Mesendoderm (in vitro differentiated cells): ENCODE data around the gene IGLON5.

ENCODE experiments used
- DNase-seq: peaks from one replicate; pipeline ENCODE4 v3.0.0; 2013
- H2AK5ac ChIP-seq: 2 replicates; pipeline ENCODE4 v1.6.1; 2013; ENCODE audit warnings: low read length, inconsistent platforms
- H2BK120ac ChIP-seq: 2 replicates; pipeline ENCODE4 v1.6.1; 2013; ENCODE audit warnings: low read depth, mild to moderate bottlenecking, low read length, moderate library complexity, mixed read lengths
- H2BK15ac ChIP-seq: replicated peaks from 2 replicates; pipeline ENCODE4 v1.6.1; 2013; ENCODE audit warnings: low read depth, mild to moderate bottlenecking, moderate library complexity
- H2BK5ac ChIP-seq: 2 replicates; pipeline ENCODE4 v1.6.1; 2013; ENCODE audit warnings: low read length, inconsistent platforms
- H3K18ac ChIP-seq: 2 replicates; pipeline ENCODE4 v1.6.1; 2013; ENCODE audit warnings: mild to moderate bottlenecking, low read length, mixed read lengths
- H3K23ac ChIP-seq: one replicate; pipeline ENCODE4 v1.6.1; 2013; ENCODE audit warnings: low read length
- H3K27ac ChIP-seq: 2 replicates; pipeline ENCODE4 v1.5.1; 2013; ENCODE audit warnings: low read depth, mild to moderate bottlenecking, inconsistent platforms, low read length, moderate library complexity
- H3K27me3 ChIP-seq: 2 replicates; pipeline ENCODE4 v1.6.1; 2013; ENCODE audit warnings: low read length, control low read depth, mild to moderate bottlenecking, inconsistent platforms; ENCODE audit not compliant: insufficient read depth, poor library complexity
- H3K36me3 ChIP-seq: 2 replicates; pipeline ENCODE4 v1.6.1; 2013; ENCODE audit warnings: low read length, inconsistent platforms; ENCODE audit not compliant: control insufficient read depth, insufficient read depth
- H3K4ac ChIP-seq: one replicate; pipeline ENCODE4 v1.6.1; 2013; ENCODE audit warnings: low read depth, mild to moderate bottlenecking, low read length, moderate library complexity
- H3K4me1 ChIP-seq: 2 replicates; pipeline ENCODE4 v1.6.1; 2013; ENCODE audit warnings: low read depth, low read length, inconsistent platforms; ENCODE audit not compliant: control insufficient read depth
- H3K4me2 ChIP-seq: 2 replicates; pipeline ENCODE4 v1.6.1; 2013; ENCODE audit warnings: low read length
- H3K4me3 ChIP-seq: 2 replicates; pipeline ENCODE4 v1.5.1; 2013; ENCODE audit warnings: mild to moderate bottlenecking, low read length
- H3K56ac ChIP-seq: one replicate; pipeline ENCODE4 v1.6.1; 2013; ENCODE audit warnings: low read length
- H3K79me1 ChIP-seq: 2 replicates; pipeline ENCODE4 v1.6.1; 2013; ENCODE audit warnings: low read length, inconsistent platforms
- H3K79me2 ChIP-seq: 2 replicates; pipeline ENCODE4 v1.6.1; 2013; ENCODE audit warnings: mild to moderate bottlenecking, low read length; ENCODE audit not compliant: control insufficient read depth, insufficient read depth
- H3K9ac ChIP-seq: 2 replicates; pipeline ENCODE4 v1.6.1; 2013; ENCODE audit warnings: low read length, inconsistent platforms
- H4K5ac ChIP-seq: one replicate; pipeline ENCODE4 v1.6.1; 2013; ENCODE audit warnings: low read length
- H4K8ac ChIP-seq: one replicate; pipeline ENCODE4 v1.6.1; 2013; ENCODE audit warnings: low read depth, mild to moderate bottlenecking, control low read depth, low read length, moderate library complexity
- WGBS: extraction: QIAGEN DNeasy Blood & Tissue Kit; methylation state at CpG from one replicate; pipeline ENCODE4 v1.1.7; 2013; ENCODE audit warnings: low lambda C conversion rate, missing lambda C conversion rate; ENCODE audit not compliant: insufficient coverage; ENCODE audit errors: extremely low coverage; 5-methylcytosine and 5-hydroxymethylcytosine counted together

The IGLON5 gene

DNA sequence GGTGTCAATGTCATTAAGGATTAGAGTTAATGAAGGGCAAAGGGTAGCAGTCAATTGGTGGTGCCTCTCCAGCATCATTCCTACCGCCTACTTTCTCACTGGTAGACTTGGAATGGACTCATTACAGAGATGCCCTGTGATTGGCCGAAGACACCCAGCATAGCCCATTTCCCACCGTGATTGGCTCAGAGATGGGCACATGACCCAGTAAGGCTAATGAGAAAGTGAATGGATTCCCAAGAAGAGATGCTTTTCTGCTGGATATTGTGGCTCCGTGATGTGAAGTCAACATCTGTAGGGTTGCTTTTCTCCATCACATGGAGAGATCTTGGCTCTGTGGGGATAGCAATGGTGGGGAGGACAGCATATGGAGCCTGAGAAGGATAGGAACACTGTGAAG lies 18.9 kb downstream of the IGLON5 start:
- Histone ChIP-seq H4K5ac (no peak overlapping the region), H2BK120ac (no peak overlapping the region), H2AK5ac (no peak overlapping the region), H3K18ac (no peak overlapping the region), H3K79me2 (no peaks in the 10 kb centered on the region), H4K8ac (no peak overlapping the region), H3K56ac (no peak overlapping the region), H3K4ac (no peak overlapping the region), H3K4me3 (no peak overlapping the region), H3K36me3 (no peaks in the 10 kb centered on the region), H2BK5ac (no peak overlapping the region), H2BK15ac (no peak overlapping the region), H3K27ac (no peak overlapping the region), H3K27me3 (no peaks in the 10 kb centered on the region), H3K9ac (no peak overlapping the region), H3K4me1 (no peaks in the 10 kb centered on the region), H3K23ac (no peak overlapping the region), H3K79me1 (no peaks in the 10 kb centered on the region), H3K4me2 (no peak overlapping the region)
- no CpG with 5 or more reads among the region's 4 CpGs for WGBS
- DNase-seq: no peak

GRCh38 chr19:51331193-51331592 lies 19.7 kb downstream of the IGLON5 start:
- no peak overlapping the region for H3K4me3 ChIP-seq
- no peak overlapping the region for H2BK120ac ChIP-seq
- no peak overlapping the region for H2BK15ac ChIP-seq
- H3K27ac ChIP-seq: no peak overlapping the region
- no peak overlapping the region for H3K4ac ChIP-seq
- no peak overlapping the region for H4K5ac ChIP-seq
- no peak overlapping the region for H3K9ac ChIP-seq
- no peak overlapping the region for H2BK5ac ChIP-seq
- no peak overlapping the region for H4K8ac ChIP-seq
- no peaks in the 10 kb centered on the region for H3K79me2 ChIP-seq
- no peak overlapping the region for H3K23ac ChIP-seq
- no peaks in the 10 kb centered on the region for H3K4me1 ChIP-seq
- H3K4me2 ChIP-seq: no peak overlapping the region
- no peak overlapping the region for H3K18ac ChIP-seq
- no CpG with 5 or more reads among the region's 3 CpGs for WGBS
- DNase-seq: no peak
- no peaks in the 10 kb centered on the region for H3K36me3 ChIP-seq
- no peaks in the 10 kb centered on the region for H3K27me3 ChIP-seq
- no peaks in the 10 kb centered on the region for H3K79me1 ChIP-seq
- H2AK5ac ChIP-seq: no peak overlapping the region
- no peak overlapping the region for H3K56ac ChIP-seq

DNA sequence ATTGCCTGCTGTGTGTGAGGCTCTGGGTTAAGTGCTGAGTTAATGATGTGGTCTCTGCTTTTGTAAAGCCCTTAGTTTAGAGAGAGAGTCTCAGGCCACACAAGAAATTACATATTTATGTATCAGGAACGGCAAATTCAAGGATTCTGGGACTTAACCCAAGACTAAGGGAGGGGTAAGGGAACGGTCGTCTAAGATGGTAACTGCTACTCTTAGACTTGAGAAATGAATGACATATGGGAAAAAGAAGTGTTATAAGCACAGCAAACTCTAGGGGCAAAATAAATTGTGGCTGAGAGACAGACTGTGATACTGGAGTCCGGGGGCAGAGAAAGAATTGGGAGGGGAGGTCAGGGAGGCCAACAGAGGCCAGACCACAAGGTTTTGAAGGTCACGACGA lies 20.3 kb downstream of the IGLON5 start:
- no peak overlapping the region for H3K23ac ChIP-seq
- no peak overlapping the region for H3K56ac ChIP-seq
- H3K4me2 ChIP-seq: no peak overlapping the region
- no peaks in the 10 kb centered on the region for H3K79me2 ChIP-seq
- H3K4me3 ChIP-seq: no peak overlapping the region
- no peak overlapping the region for H3K9ac ChIP-seq
- H3K18ac ChIP-seq: no peak overlapping the region
- H2AK5ac ChIP-seq: no peak overlapping the region
- H3K4ac ChIP-seq: no peak overlapping the region
- no peaks in the 10 kb centered on the region for H3K4me1 ChIP-seq
- no peak overlapping the region for H2BK5ac ChIP-seq
- H2BK120ac ChIP-seq: no peak overlapping the region
- H3K27me3 ChIP-seq: no peaks in the 10 kb centered on the region
- H4K8ac ChIP-seq: no peak overlapping the region
- WGBS: no CpG with 5 or more reads among the region's 6 CpGs
- no peaks in the 10 kb centered on the region for H3K36me3 ChIP-seq
- H2BK15ac ChIP-seq: no peak overlapping the region
- H3K27ac ChIP-seq: no peak overlapping the region
- DNase-seq: no peak
- no peaks in the 10 kb centered on the region for H3K79me1 ChIP-seq
- no peak overlapping the region for H4K5ac ChIP-seq

DNA sequence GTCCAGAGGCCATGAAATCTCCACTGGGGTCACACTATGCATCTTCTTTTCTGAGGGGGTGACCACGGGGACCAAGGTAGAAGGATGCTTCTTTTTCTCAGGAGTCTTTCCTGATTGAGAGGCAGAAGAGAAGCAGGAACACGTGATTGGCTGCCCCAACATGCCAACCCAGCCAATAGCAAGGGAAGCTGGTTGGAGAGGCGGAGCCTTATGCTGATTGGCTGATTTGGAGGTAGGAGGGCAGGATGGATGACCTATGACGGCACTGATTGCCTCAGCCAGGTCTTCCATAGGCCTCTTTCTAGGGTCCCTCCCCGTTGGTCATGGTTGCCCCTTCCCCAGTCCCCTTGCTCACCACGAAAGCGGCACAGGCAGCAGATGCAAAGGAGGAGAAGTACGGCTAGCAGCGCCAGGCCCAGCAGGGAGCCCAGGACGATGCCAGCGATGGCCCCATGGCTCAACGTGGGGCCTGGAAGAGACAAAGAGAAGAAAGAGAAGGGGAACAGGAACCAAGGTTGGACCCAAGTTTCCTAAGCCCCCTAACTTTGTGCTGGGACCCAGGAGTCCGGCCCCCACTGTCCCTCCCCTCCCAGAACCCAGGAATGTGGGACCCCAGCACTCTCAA lies 22.5 kb downstream of the IGLON5 start:
- Histone ChIP-seq H2BK5ac (no peak overlapping the region), H3K36me3 (no peaks in the 10 kb centered on the region), H4K8ac (no peak overlapping the region), H2BK15ac (no peak overlapping the region), H3K18ac (no peak overlapping the region), H3K27me3 (no peaks in the 10 kb centered on the region), H3K4me1 (no peaks in the 10 kb centered on the region), H3K9ac (no peak overlapping the region), H3K27ac (no peak overlapping the region), H3K4me3 (no peak overlapping the region), H2AK5ac (no peak overlapping the region), H4K5ac (no peak overlapping the region), H3K23ac (no peak overlapping the region), H2BK120ac (no peak overlapping the region), H3K79me1 (no peaks in the 10 kb centered on the region), H3K4me2 (no peak overlapping the region), H3K4ac (no peak overlapping the region), H3K79me2 (no peaks in the 10 kb centered on the region), H3K56ac (no peak overlapping the region)
- WGBS: no CpG with 5 or more reads among the region's 13 CpGs
- DNase-seq: peak; percentile 57

DNA sequence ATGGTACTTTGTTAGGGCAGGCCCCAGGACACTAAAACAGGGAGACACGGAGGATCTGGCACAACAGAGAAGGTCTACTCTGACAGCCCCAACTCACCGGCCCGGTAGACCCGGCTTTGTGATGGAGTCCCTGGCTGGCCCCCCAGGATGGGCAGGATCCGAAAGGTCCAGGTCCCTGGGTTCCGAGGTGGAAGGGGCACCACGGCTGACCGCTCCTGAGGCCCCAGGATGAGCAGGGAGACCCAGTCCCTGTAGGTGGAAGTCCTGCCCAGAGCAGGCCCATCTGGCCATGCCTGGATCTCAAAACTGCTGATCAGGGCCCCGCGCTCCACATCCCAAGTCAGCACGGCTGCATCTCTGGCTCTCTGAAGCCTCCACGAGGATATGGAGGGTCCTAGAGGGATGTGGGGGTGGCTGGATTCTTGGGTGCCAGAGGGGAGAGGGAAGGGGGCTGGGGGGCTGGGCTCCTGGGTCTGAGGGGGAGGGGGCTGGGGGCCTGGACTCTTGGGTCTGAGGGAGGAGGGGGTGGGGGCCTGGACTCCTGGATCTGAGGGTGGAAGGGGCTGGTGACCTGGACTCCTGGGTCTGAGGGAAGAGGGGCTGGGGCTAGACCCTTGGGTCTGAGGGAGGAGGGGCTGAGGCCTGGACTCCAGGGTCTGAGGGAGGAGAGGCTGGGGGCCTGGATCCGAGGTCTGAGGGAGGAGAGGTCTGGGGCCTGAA lies 25.9 kb downstream of the IGLON5 start:
- no peaks in the 10 kb centered on the region for H3K27me3 ChIP-seq
- no peak for DNase-seq

More for the DNA sequence above, 25.9 kb downstream of the IGLON5 start:
- H3K36me3 ChIP-seq: no peaks in the 10 kb centered on the region
- H3K4ac ChIP-seq: no peak overlapping the region
- no peak overlapping the region for H3K18ac ChIP-seq
- H3K4me3 ChIP-seq: no peak overlapping the region
- H2BK5ac ChIP-seq: no peak overlapping the region
- H2BK120ac ChIP-seq: no peak overlapping the region
- no peak overlapping the region for H3K9ac ChIP-seq
- H3K23ac ChIP-seq: no peak overlapping the region
- no peaks in the 10 kb centered on the region for H3K4me1 ChIP-seq
- no peaks in the 10 kb centered on the region for H3K79me1 ChIP-seq
- H2AK5ac ChIP-seq: no peak overlapping the region
- H3K56ac ChIP-seq: no peak overlapping the region
- H3K4me2 ChIP-seq: no peak overlapping the region
- H4K5ac ChIP-seq: no peak overlapping the region
- no peaks in the 10 kb centered on the region for H3K79me2 ChIP-seq
- WGBS: no CpG with 5 or more reads among the region's 13 CpGs
- H4K8ac ChIP-seq: no peak overlapping the region
- no peak overlapping the region for H3K27ac ChIP-seq
- no peak overlapping the region for H2BK15ac ChIP-seq
